WERI-Rb-1 (cell line): ENCODE measurements around the gene NETO2.

ENCODE experiments used
- DNase-seq: peaks from one replicate; pipeline ENCODE4 v3.0.0-alpha.2; 2020
- H3K27ac ChIP-seq: fragments of 250-450 bp; sonication (Bioruptor Pico); 2 replicates; pipeline ENCODE4 v1.5.1; 2020; ENCODE audit warnings: mild to moderate bottlenecking, moderate library complexity
- H3K27me3 ChIP-seq: fragments of 250-450 bp; sonication (Bioruptor Pico); 2 replicates; pipeline ENCODE4 v1.5.1; 2021; ENCODE audit warnings: mild to moderate bottlenecking, low read depth, moderate library complexity; ENCODE audit not compliant: insufficient read depth, severe bottlenecking
- H3K36me3 ChIP-seq: fragments of 250-450 bp; sonication (Bioruptor Pico); 2 replicates; pipeline ENCODE4 v1.5.1; 2020; ENCODE audit warnings: mild to moderate bottlenecking, moderate library complexity
- H3K4me3 ChIP-seq: 2 replicates; pipeline ENCODE4 v1.5.1; 2011; ENCODE audit warnings: low read depth, mild to moderate bottlenecking, control low read depth, low read length
- H3K9me3 ChIP-seq: fragments of 250-450 bp; sonication (Bioruptor Pico); 2 replicates; pipeline ENCODE4 v1.5.1; 2021; ENCODE audit warnings: mild to moderate bottlenecking, moderate library complexity; ENCODE audit not compliant: severe bottlenecking
- TF ChIP-seq, protein P1 (sequence below): IDR thresholded peaks from 2 replicates; pipeline ENCODE4 v1.5.1; 2011; ENCODE audit warnings: low read depth, mild to moderate bottlenecking, control low read depth, inconsistent platforms, low read length

The NETO2 gene

DNA sequence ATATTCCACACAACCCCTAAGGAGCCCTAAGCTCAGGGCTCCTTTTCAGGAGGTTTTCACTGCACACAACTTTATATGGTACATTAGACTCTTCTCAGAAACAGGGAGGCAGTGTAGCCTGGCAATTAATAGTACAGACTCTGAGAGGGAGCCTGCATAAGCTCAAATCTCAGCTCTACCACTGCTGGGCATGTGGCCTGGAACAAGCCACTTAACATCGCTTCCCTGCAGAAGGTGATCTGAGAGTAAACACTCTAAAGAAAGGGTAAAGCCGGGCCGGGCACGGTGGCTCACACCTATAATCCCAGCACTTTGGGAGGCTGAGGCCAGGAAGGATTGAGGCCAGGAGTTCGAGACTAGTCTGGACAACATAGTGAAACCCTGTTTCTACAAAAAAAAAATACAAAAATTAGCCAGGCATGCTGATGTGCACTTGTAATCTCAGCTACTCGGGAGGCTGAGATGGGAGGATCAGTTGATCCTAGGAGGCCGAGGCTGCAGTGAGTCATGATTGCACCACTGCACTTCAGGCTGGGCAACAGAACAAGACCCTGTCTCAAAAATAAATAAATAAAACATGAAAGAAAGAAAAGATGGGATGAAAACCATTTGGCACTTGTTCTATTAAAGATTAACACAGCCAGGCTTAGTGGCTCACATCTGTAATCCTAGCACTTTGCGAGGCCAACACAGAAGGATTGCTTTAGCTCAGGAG, 99.6 kb downstream of the NETO2 start:
- H3K27me3 ChIP-seq: no peaks in the 10 kb centered on the region
- TF ChIP-seq, protein P1, sequence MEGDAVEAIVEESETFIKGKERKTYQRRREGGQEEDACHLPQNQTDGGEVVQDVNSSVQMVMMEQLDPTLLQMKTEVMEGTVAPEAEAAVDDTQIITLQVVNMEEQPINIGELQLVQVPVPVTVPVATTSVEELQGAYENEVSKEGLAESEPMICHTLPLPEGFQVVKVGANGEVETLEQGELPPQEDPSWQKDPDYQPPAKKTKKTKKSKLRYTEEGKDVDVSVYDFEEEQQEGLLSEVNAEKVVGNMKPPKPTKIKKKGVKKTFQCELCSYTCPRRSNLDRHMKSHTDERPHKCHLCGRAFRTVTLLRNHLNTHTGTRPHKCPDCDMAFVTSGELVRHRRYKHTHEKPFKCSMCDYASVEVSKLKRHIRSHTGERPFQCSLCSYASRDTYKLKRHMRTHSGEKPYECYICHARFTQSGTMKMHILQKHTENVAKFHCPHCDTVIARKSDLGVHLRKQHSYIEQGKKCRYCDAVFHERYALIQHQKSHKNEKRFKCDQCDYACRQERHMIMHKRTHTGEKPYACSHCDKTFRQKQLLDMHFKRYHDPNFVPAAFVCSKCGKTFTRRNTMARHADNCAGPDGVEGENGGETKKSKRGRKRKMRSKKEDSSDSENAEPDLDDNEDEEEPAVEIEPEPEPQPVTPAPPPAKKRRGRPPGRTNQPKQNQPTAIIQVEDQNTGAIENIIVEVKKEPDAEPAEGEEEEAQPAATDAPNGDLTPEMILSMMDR: no peak
- no peak overlapping the region for H3K4me3 ChIP-seq
- H3K36me3 ChIP-seq: no peaks in the 10 kb centered on the region
- no peaks in the 10 kb centered on the region for H3K9me3 ChIP-seq
- no peak for DNase-seq
- H3K27ac ChIP-seq: no peak overlapping the region

- TF ChIP-seq, protein P1: no peak
- Histone ChIP-seq H3K27me3 (no peaks in the 10 kb centered on the region), H3K9me3 (no peaks in the 10 kb centered on the region), H3K27ac (no peak overlapping the region), H3K4me3 (no peak overlapping the region), H3K36me3 (no peaks in the 10 kb centered on the region)
- no peak for DNase-seq
Observed at GRCh38 chr16:47043200-47043599, 100.5 kb downstream of the NETO2 start.

DNA sequence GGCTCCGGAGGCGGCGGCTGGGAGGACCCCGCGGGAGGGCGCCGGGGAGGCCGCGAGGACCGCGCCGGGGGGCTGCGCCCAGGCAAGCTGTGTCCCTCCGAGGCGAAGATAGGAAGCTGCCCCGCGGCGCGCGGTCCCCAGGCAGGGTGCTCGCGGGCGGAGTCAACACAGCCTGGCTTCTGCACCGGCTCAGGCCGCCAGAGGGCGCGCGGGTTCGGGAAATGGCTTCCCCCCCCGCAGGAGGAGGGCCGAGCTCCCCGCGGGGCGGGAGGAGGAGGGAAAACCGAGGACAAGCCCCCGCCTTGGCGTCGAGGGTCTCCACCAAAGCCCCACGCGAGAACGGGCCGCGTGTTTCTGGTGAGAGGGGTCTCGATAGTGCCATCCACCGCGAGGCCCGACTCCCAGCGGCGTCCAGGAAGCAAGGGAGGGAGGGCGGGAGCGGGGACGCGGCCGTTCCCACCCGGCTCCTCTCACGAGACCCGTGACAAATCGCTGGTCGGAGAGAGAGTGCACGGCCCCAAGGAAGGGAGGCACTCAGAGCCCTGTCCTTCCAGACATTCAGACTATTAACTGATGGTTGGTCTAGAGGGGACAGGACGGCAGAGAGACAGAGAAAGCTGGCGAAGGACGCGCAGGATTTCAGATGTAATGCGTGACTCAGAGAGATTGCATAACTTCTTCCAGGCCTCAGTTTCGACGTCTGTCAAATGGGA, 105.8 kb downstream of the NETO2 start:
- TF ChIP-seq, protein P1: peak; percentile 90
- Histone ChIP-seq H3K36me3 (no peaks in the 10 kb centered on the region), H3K4me3 (peak overlapping the region; percentile 50), H3K27me3 (no peaks in the 10 kb centered on the region), H3K9me3 (no peaks in the 10 kb centered on the region), H3K27ac (peak overlapping the region; percentile 37; the same call in 1 of the 2 replicates)
- peak; percentile 88 for DNase-seq

- peak; percentile 41 for DNase-seq
- TF ChIP-seq, protein P1: no peak
- Histone ChIP-seq H3K9me3 (no peaks in the 10 kb centered on the region), H3K4me3 (peak overlapping the region; percentile 50), H3K27me3 (no peaks in the 10 kb centered on the region), H3K27ac (peak overlapping the region; percentile 37; the same call in 1 of the 2 replicates), H3K36me3 (no peaks in the 10 kb centered on the region)
Observed at GRCh38 chr16:47037396-47037745, 106.4 kb downstream of the NETO2 start.

GRCh38 chr16:47036201-47036600, 107.5 kb downstream of the NETO2 start:
- no peak for DNase-seq
- H3K36me3 ChIP-seq: no peaks in the 10 kb centered on the region
- TF ChIP-seq, protein P1: no peak
- no peaks in the 10 kb centered on the region for H3K9me3 ChIP-seq
- no peak overlapping the region for H3K4me3 ChIP-seq
- H3K27ac ChIP-seq: no peak overlapping the region
- H3K27me3 ChIP-seq: no peaks in the 10 kb centered on the region

- TF ChIP-seq, protein P1: no peak
- no peak for DNase-seq
- H3K27ac ChIP-seq: no peak overlapping the region
- H3K36me3 ChIP-seq: no peaks in the 10 kb centered on the region
- H3K9me3 ChIP-seq: no peaks in the 10 kb centered on the region
- H3K4me3 ChIP-seq: no peak overlapping the region
- H3K27me3 ChIP-seq: no peaks in the 10 kb centered on the region
Observed at GRCh38 chr16:47035436-47035835, 108.3 kb downstream of the NETO2 start.
